Naive thymus-derived CD4-positive, alpha-beta T cell (primary cell): ENCODE data around the gene ARRDC2. TPM values are rescaled to one million over a fixed set of nuclear protein-coding genes. Genes with fewer than 3 reads are reported as not detected.

Source experiments
- ATAC-seq: fragments of 150-1000 bp; cut with Tn5 transposase; 2 replicates; pipeline ENCODE4 v1.10.0; 2021; ENCODE audit warnings: mild to moderate bottlenecking, moderate library complexity
- CTCF ChIA-PET: fragments of 350-600 bp; sonication (Branson Sonifier 250); formaldehyde crosslinking; loops from one replicate; lab custom pipeline; 2021; ENCODE audit warnings: antibody characterized with exemption; lab: Charles Lee
- POLR2A ChIA-PET: fragments of 350-600 bp; sonication (Branson Sonifier 250); formaldehyde crosslinking; loops from one replicate; lab custom pipeline; 2021; ENCODE audit warnings: antibody characterized with exemption, inconsistent platforms; lab: Charles Lee
- DNase-seq, 9 donors: peaks; one replicate each; pipeline versions ENCODE4 v3.0.0 to v3.0.0-alpha.2; 2020 to 2022; ENCODE audit warnings: mixed read lengths in 1 of 9
- H3K27ac ChIP-seq: one replicate; pipeline ENCODE4 v1.7.0; 2013; ENCODE audit warnings: mild to moderate bottlenecking, low read depth, low read length, moderate library complexity
- H3K27me3 ChIP-seq, 2 donors: one replicate each; pipeline ENCODE4 v1.7.0; 2013; ENCODE audit warnings: low read length in 2 of 2, mild to moderate bottlenecking in 2 of 2, moderate library complexity in 2 of 2; ENCODE audit not compliant: control insufficient read depth in 2 of 2, insufficient read depth in 2 of 2
- H3K36me3 ChIP-seq, 3 experiments: 1 replicate in 2 of 3; 2 replicates in 1 of 3; pipeline ENCODE4 v1.7.0; 2013; ENCODE audit warnings: low read length in 3 of 3, mild to moderate bottlenecking in 3 of 3, moderate library complexity in 1 of 3; ENCODE audit not compliant: insufficient read depth in 3 of 3, control insufficient read depth in 2 of 3
- H3K4me1 ChIP-seq, 2 donors: one replicate each; pipeline ENCODE4 v1.7.0; 2013; ENCODE audit warnings: low read length in 2 of 2, mild to moderate bottlenecking in 2 of 2, moderate library complexity in 1 of 2; ENCODE audit not compliant: control insufficient read depth in 2 of 2, insufficient read depth in 2 of 2
- H3K4me3 ChIP-seq: 2 replicates; pipeline ENCODE4 v1.7.0; 2013; ENCODE audit warnings: mild to moderate bottlenecking, low read length
- H3K9me3 ChIP-seq, 3 experiments: 1 replicate in 2 of 3; 2 replicates in 1 of 3; pipeline ENCODE4 v1.7.0; 2013; ENCODE audit warnings: low read length in 3 of 3; ENCODE audit not compliant: control insufficient read depth in 2 of 3
- H3K27ac Mint-ChIP-seq, 9 donors: one replicate each; pipeline ENCODE4 v1.8.0; 2020 to 2022; ENCODE audit warnings: mixed read lengths in 9 of 9, mild to moderate bottlenecking in 8 of 9, moderate library complexity in 5 of 9, inconsistent platforms in 2 of 9
- H3K27me3 Mint-ChIP-seq, 5 donors: one replicate each; pipeline ENCODE4 v1.8.0; 2021 to 2022; ENCODE audit warnings: mixed read lengths in 5 of 5, mild to moderate bottlenecking in 1 of 5
- H3K36me3 Mint-ChIP-seq, 5 donors: one replicate each; pipeline ENCODE4 v1.8.0; 2020 to 2022; ENCODE audit warnings: mixed read lengths in 5 of 5, mild to moderate bottlenecking in 3 of 5, inconsistent platforms in 1 of 5
- H3K4me1 Mint-ChIP-seq, 7 donors: one replicate each; pipeline ENCODE4 v1.8.0; 2020 to 2022; ENCODE audit warnings: mixed read lengths in 7 of 7, mild to moderate bottlenecking in 3 of 7, inconsistent platforms in 1 of 7
- H3K4me3 Mint-ChIP-seq, 10 donors: one replicate each; pipeline ENCODE4 v1.8.0; 2020 to 2022; ENCODE audit warnings: mild to moderate bottlenecking in 10 of 10, mixed read lengths in 10 of 10, moderate library complexity in 6 of 10, inconsistent platforms in 2 of 10
- H3K9me3 Mint-ChIP-seq, 11 donors: one replicate each; pipeline ENCODE4 v1.8.0; 2020 to 2022; ENCODE audit warnings: mixed read lengths in 11 of 11, mild to moderate bottlenecking in 4 of 11, inconsistent platforms in 1 of 11, moderate library complexity in 1 of 11
- intact Hi-C, 2 donors: fragments of 100-400 bp; cut with micrococcal nuclease; formaldehyde crosslinking; loops; one replicate each; pipeline ENCODE4 v1.15.1; 2023
- polyA plus RNA-seq, 2 donors: library from polyadenylated mRNA; unstranded; fragments of 300-500 nt; fragmentation: Illumina TruSeq; gene quantifications; one replicate each; pipeline ENCODE4 v1.2.3, GENCODE V29; 2021
- total RNA-seq, 6 experiments: library from RNA in 5 of 6; stranded (reverse) in 5 of 6; gene quantifications; 1 replicate in 5 of 6; 2 replicates in 1 of 6; pipeline ENCODE4 v1.2.3 and lab custom pipeline; 2021 to 2026

The ARRDC2 gene
- total and polyA plus RNA-seq, 7 experiments from 2014 or later: 31.8 to 237 (median 146) TPM

GRCh38 chr19:18017275-18018083 is 9.5 kb downstream of the ARRDC2 start:
- H3K27ac ChIP-seq: peak overlapping the region; percentile 63
- peak overlapping the region in 7 of 10 donors; percentile 9 to 58 (median 33) for H3K4me3 Mint-ChIP-seq
- POLR2A ChIA-PET: interaction anchor here (1.4 to 28.2 kb wide), 2 partner anchors 24 to 158 kb away, joined by 3 to 961 read pairs; partner anchors contain the start of gene RPL18A

DNA sequence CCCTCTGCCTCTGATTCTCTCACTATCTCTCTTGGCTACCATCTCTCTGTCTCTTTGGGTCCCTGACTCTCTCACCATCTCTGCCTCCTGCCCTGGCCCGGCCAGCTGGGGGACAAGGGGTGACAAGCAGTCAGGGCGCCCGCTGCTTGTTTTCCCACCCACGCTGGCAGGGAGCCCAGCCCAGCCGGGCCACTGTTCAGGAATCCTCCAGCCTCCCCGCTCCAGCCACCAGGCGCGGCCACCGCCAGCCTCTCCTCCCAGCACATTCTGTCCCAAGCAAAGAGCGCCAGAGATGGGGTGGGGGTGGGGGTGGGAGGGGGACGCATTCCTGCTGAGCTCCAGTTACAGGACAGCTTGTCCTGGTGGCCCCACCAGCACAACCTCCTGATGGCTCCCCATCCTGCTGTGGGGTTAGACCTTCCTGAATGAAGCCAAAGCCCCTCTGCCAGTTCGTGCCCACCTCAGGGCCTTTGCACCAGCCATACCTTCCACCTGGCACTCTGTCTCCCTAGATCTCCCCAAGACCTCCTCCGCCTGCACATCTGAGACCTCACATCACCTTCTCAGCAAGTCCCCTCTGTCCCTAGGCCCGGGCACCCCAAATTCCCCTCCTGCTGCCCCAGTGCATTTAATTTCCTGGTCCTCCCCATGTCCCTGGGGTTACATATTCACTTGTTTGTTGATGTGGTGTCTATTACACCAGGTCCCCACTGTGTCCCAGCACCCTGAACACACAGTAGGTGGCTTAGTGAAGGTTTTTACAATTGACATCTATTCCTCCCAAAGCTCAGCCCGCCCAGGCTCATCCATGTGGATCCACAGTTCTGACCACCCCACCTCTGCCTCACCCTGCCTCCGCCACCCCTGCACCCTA is 12.5 kb downstream of the ARRDC2 start:
- Histone ChIP-seq H3K36me3 (peaks cover 0 to 2% (median 0%) of the 10 kb centered on the region in 3 experiments), H3K4me3 (no peak overlapping the region), H3K27ac (peak overlapping the region; percentile 95), H3K9me3 (no peaks in the 10 kb centered on the region), H3K27me3 (no peaks in the 10 kb centered on the region), H3K4me1 (peaks cover 22 to 64% of the 10 kb centered on the region in 2 donors)
- ATAC-seq (no peak), DNase-seq (no peak)
- intact Hi-C loops: loop anchor here (1.0 kb wide), 2 partner anchors 12 to 25 kb away; partner anchors contain the start of gene ARRDC2 (in 1 of the 2)
- CTCF ChIA-PET: interaction anchor here (0.9 kb wide), 1 partner anchor 38 kb away, joined by 3 read pairs; no protein-coding TSS in a partner anchor
- H3K9me3 Mint-ChIP-seq: peaks cover 0 to 3% (median 0%) of the 10 kb centered on the region in 11 donors
- H3K27me3 Mint-ChIP-seq: no peaks in the 10 kb centered on the region
- H3K4me1 Mint-ChIP-seq: peaks cover 53 to 79% (median 69%) of the 10 kb centered on the region in 7 donors
- POLR2A ChIA-PET: interaction anchor here (1.7 to 45.2 kb wide), 4 partner anchors 1 to 21 kb away, joined by 3 to 961 read pairs (median 482); partner anchors contain the start of gene ARRDC2
- peaks cover 0 to 7% (median 3%) of the 10 kb centered on the region in 5 donors for H3K36me3 Mint-ChIP-seq
- peak overlapping the region; percentile 92 to 100 (median 99) for H3K27ac Mint-ChIP-seq
- peak overlapping the region in 8 of 10 donors; percentile 13 to 81 (median 63) for H3K4me3 Mint-ChIP-seq

More at GRCh38 chr19:18017275-18018083, 9.5 kb downstream of the ARRDC2 start:
- peaks cover 23 to 71% of the 10 kb centered on the region in 2 donors for H3K4me1 ChIP-seq
- no peak for DNase-seq
- ATAC-seq: no peak
- Mint-ChIP-seq H3K36me3 (peaks cover 8 to 31% (median 21%) of the 10 kb centered on the region in 5 donors), H3K4me1 (peaks cover 64 to 84% (median 77%) of the 10 kb centered on the region in 7 donors), H3K27ac (peak overlapping the region; percentile 68 to 96 (median 86)), H3K27me3 (no peaks in the 10 kb centered on the region), H3K9me3 (peaks cover 0 to 3% (median 0%) of the 10 kb centered on the region in 11 donors)
- intact Hi-C loops: no loop called here
- CTCF ChIA-PET: interaction anchor here (1.2 to 1.4 kb wide), 2 partner anchors 10 to 28 kb away, joined by 3 read pairs; no protein-coding TSS in a partner anchor
- H3K36me3 ChIP-seq: peaks cover 0 to 22% (median 14%) of the 10 kb centered on the region in 3 experiments
- H3K27me3 ChIP-seq: no peaks in the 10 kb centered on the region
- H3K4me3 ChIP-seq: no peak overlapping the region
- no peaks in the 10 kb centered on the region for H3K9me3 ChIP-seq

DNA sequence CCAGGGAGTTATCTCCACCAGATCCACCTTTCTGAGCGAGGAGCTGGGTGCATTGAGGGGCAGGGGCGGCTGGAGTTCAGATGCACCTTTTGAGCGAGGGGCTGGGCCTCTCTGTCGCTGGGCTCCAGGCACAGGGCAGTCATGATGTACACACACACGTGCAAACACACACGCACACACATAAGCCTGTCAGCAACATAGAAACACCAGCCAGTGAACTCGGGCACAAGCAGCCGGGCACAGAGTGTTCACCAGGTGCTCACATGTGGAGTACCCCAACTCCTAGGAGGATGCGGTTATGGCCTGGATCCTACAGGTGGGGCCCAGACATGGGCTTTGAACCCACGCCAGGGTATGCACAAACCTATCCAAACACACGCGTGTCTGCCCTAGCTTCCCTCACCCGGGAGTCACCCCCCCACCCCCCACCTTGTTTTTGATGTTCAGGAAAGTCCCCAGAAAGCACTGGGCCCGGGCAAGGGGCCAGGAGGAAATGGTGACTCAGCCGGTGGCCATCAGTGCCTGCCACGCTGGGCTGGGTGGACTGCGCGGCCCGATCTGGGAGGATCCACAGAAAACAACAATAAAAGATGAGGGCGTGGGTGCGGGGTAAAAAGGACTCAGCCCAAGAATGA is 13.3 kb downstream of the ARRDC2 start:
- CTCF ChIA-PET: interaction anchor here (0.9 kb wide), 1 partner anchor 37 kb away, joined by 3 read pairs; no protein-coding TSS in a partner anchor
- Histone ChIP-seq H3K27me3 (no peaks in the 10 kb centered on the region), H3K4me3 (no peak overlapping the region), H3K9me3 (no peaks in the 10 kb centered on the region), H3K4me1 (peaks cover 22 to 57% of the 10 kb centered on the region in 2 donors), H3K27ac (peak overlapping the region; percentile 95), H3K36me3 (no peaks in the 10 kb centered on the region)
- Mint-ChIP-seq H3K9me3 (peaks cover 0 to 3% (median 0%) of the 10 kb centered on the region in 11 donors), H3K27me3 (no peaks in the 10 kb centered on the region), H3K36me3 (peaks cover 0 to 5% (median 0%) of the 10 kb centered on the region in 5 donors), H3K4me1 (peaks cover 53 to 78% (median 67%) of the 10 kb centered on the region in 7 donors), H3K27ac (peak overlapping the region; percentile 92 to 100 (median 99)), H3K4me3 (peak overlapping the region; percentile 53 to 92 (median 67))
- ATAC-seq (peak; percentile 57), DNase-seq (peak in 6 of 9 donors; percentile 45 to 81 (median 53))
- intact Hi-C loops: loop anchor here (1.0 kb wide), 2 partner anchors 13 to 24 kb away; partner anchors contain the start of gene ARRDC2 (in 1 of the 2)
- POLR2A ChIA-PET: interaction anchor here (1.7 to 45.2 kb wide), 3 partner anchors 2 to 21 kb away, joined by 4 to 961 read pairs (median 961); partner anchors contain the start of gene ARRDC2

DNA sequence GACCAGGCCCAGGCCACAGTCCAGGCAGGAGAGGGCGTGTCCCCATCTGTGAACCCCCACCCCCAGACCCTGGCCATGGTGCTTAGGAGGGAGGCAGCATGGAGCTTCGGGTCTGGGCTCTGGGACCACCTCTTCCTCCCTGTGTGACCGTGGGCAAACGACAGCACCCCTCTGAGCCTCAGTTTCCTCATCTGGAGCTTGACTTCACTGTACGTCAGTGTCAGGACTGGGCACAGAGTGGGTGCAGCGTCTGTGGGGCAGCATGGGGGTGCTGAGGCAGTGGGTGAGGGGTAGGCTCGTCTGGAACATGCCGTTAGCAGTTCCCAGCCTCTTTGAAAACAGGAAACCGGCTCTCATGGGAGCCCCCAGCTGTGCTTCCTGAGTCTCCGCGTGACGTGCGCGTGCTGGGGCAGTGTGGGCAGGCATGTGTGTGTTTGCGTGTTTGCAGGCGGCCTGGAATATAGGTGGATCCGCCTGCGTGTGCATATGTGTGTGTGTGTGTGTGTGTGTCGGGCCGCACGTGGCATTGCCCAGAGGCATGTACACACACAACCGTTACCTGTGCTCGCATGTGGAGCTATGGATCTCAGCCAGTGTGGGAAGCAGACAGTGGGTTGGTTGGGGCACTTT is 15.8 kb downstream of the ARRDC2 start:
- ATAC-seq (peak; percentile 88), DNase-seq (peak; percentile 55 to 95 (median 93))
- peaks cover 0 to 3% (median 0%) of the 10 kb centered on the region in 11 donors for H3K9me3 Mint-ChIP-seq
- H3K27me3 Mint-ChIP-seq: no peaks in the 10 kb centered on the region
- H3K4me3 Mint-ChIP-seq: peak overlapping the region; percentile 76 to 87 (median 83)
- ChIA-PET CTCF (interaction anchor here (0.5 to 2.3 kb wide), 8 partner anchors 11 to 147 kb away, joined by 3 to 13 read pairs (median 4); partner anchors contain the start of gene ARRDC2), POLR2A (interaction anchor here (0.7 to 45.2 kb wide), 8 partner anchors 4 to 1953 kb away, joined by 3 to 961 read pairs (median 4); partner anchors contain the start of genes ARRDC2, CCDC124 and JUND)
- Histone ChIP-seq H3K27ac (peak overlapping the region; percentile 95), H3K27me3 (no peaks in the 10 kb centered on the region), H3K36me3 (no peaks in the 10 kb centered on the region), H3K4me1 (peaks cover 22 to 41% of the 10 kb centered on the region in 2 donors), H3K4me3 (peak overlapping the region; percentile 6), H3K9me3 (no peaks in the 10 kb centered on the region)
- intact Hi-C loops: loop anchor here in 1 of 2 donors (1.0 kb wide), 2 partner anchors 9 to 22 kb away; no protein-coding TSS in a partner anchor
- peaks cover 48 to 66% (median 64%) of the 10 kb centered on the region in 7 donors for H3K4me1 Mint-ChIP-seq
- H3K27ac Mint-ChIP-seq: peak overlapping the region; percentile 91 to 100 (median 99)
- peaks cover 0 to 7% (median 0%) of the 10 kb centered on the region in 5 donors for H3K36me3 Mint-ChIP-seq

DNA sequence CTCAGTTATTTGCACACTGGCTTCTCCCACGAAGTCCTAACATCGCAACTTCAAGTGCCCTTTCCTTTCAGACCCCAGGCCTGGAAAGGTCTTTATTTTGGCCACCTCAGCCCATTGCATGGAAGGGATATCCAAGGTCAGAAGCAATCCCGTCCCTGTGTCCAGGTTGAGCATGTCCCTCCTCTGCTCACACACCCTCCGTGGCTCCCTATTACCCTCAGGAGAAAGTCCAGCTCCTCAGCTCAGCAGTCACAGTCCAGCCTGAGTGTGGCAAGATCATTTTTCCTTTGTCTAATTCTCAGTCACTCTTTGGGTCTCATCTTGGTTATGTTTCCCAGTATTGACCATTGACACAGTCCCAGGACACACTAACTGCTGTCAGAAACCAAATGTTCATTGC is 19.2 kb downstream of the ARRDC2 start:
- Mint-ChIP-seq H3K9me3 (peaks cover 0 to 3% (median 0%) of the 10 kb centered on the region in 11 donors), H3K27ac (peak overlapping the region in 8 of 9 donors; percentile 6 to 87 (median 66)), H3K36me3 (peaks cover 0 to 8% (median 0%) of the 10 kb centered on the region in 5 donors), H3K27me3 (no peaks in the 10 kb centered on the region), H3K4me1 (peaks cover 28 to 52% (median 49%) of the 10 kb centered on the region in 7 donors), H3K4me3 (peak overlapping the region in 1 of 10 donors; percentile 33)
- H3K27me3 ChIP-seq: no peaks in the 10 kb centered on the region
- H3K36me3 ChIP-seq: no peaks in the 10 kb centered on the region
- peaks cover 6 to 36% of the 10 kb centered on the region in 2 donors for H3K4me1 ChIP-seq
- no peak overlapping the region for H3K4me3 ChIP-seq
- H3K27ac ChIP-seq: no peak overlapping the region
- intact Hi-C loops: no loop called here
- ATAC-seq (no peak), DNase-seq (no peak)
- H3K9me3 ChIP-seq: no peaks in the 10 kb centered on the region
- ChIA-PET POLR2A (interaction anchor here (28.2 to 45.2 kb wide), 2 partner anchors 8 to 15 kb away, joined by 961 read pairs; partner anchors contain the start of gene ARRDC2), CTCF (no interaction called here)
